GM12864 (cell line): ENCODE data around the gene PCBP2.
"Not testable (repeated sequence)": the region's sequence is repeated elsewhere in the genome, so short reads cannot be mapped to it uniquely, and the experiment has no call there.

ENCODE experiments used
- DNase-seq: peaks from one replicate; pipeline ENCODE4 v3.0.0-alpha.2; 2011; ENCODE audit warnings: low read depth
- H3K4me3 ChIP-seq: 2 replicates; pipeline ENCODE4 v1.5.1; 2011; ENCODE audit warnings: mild to moderate bottlenecking, low read depth, low read length, control low read depth
- CTCF ChIP-seq: IDR thresholded peaks from 2 replicates; pipeline ENCODE4 v1.5.1; 2011; ENCODE audit warnings: low read depth, mild to moderate bottlenecking, moderate library complexity, low read length, control low read depth, inconsistent platforms; ENCODE audit errors: missing control alignments

Gene PCBP2

GRCh38 chr12:53451661-53452158, at the start of gene PCBP2:
Gene PCBP2, plus strand, starts transcription at chr12:53452102. Its CDS starts 2,699 bp downstream, at chr12:53454801.
- peak; percentile 98 for DNase-seq
- H3K4me3 ChIP-seq, result peak within 1 kb of the TSS; percentile 94
- peak; percentile 84 for TF ChIP-seq CTCF

GRCh38 chr12:53402351-53402750, 49.6 kb upstream of the PCBP2 start:
- not testable (repeated sequence) for DNase-seq, H3K4me3 ChIP-seq

- no peak for DNase-seq
- no peak overlapping the region for H3K4me3 ChIP-seq
- no peak for TF ChIP-seq CTCF
Observed at GRCh38 chr12:53402871-53403270, 49.0 kb upstream of the PCBP2 start.

GRCh38 chr12:53410951-53411350, 41.0 kb upstream of the PCBP2 start:
- TF ChIP-seq CTCF, result no peak
- DNase-seq, result no peak
- H3K4me3 ChIP-seq, result no peak overlapping the region

GRCh38 chr12:53413485-53414204, 38.3 kb upstream of the PCBP2 start:
- no peak for TF ChIP-seq CTCF
- no peak for DNase-seq
- H3K4me3 ChIP-seq, result no peak overlapping the region

GRCh38 chr12:53414756-53415417, 37.0 kb upstream of the PCBP2 start:
- no peak for DNase-seq
- H3K4me3 ChIP-seq, result no peak overlapping the region
- no peak for TF ChIP-seq CTCF

- H3K4me3 ChIP-seq, DNase-seq: not testable (repeated sequence)
Observed at GRCh38 chr12:53415752-53416389, 36.0 kb upstream of the PCBP2 start.

GRCh38 chr12:53417291-53417816, 34.5 kb upstream of the PCBP2 start:
- not testable (repeated sequence) for DNase-seq, H3K4me3 ChIP-seq
